RWPE1 (cell line): ENCODE measurements around the gene FOXA3.
"Not testable (repeated sequence)": the region's sequence is repeated elsewhere in the genome, so short reads cannot be mapped to it uniquely, and the experiment has no call there.

Source experiments
- CTCF ChIA-PET: fragments of 350-600 bp; sonication (Branson Sonifier 250); formaldehyde crosslinking; extraction: SDS; loops from one replicate; lab custom pipeline; 2021; lab: Yijun Ruan, JAX
- POLR2A ChIA-PET: fragments of 400-600 bp; formaldehyde crosslinking; extraction: SDS; loops from one replicate; lab custom pipeline; 2020; ENCODE audit warnings: antibody characterized with exemption; ENCODE audit not compliant: low non-redundant PET; lab: Yijun Ruan, JAX
- DNase-seq: peaks from one replicate; pipeline ENCODE4 v3.0.0; 2012; ENCODE audit warnings: low spot score
- H3K27ac ChIP-seq: fragments of 450-650 bp; 2 replicates; pipeline ENCODE4 v1.5.1; 2017
- TF ChIP-seq, protein P1 (sequence below): fragments of 450-650 bp; conservative IDR thresholded peaks from 2 replicates; pipeline ENCODE4 v1.5.1; 2017; ENCODE audit warnings: low read depth, mild to moderate bottlenecking

The FOXA3 gene

DNA sequence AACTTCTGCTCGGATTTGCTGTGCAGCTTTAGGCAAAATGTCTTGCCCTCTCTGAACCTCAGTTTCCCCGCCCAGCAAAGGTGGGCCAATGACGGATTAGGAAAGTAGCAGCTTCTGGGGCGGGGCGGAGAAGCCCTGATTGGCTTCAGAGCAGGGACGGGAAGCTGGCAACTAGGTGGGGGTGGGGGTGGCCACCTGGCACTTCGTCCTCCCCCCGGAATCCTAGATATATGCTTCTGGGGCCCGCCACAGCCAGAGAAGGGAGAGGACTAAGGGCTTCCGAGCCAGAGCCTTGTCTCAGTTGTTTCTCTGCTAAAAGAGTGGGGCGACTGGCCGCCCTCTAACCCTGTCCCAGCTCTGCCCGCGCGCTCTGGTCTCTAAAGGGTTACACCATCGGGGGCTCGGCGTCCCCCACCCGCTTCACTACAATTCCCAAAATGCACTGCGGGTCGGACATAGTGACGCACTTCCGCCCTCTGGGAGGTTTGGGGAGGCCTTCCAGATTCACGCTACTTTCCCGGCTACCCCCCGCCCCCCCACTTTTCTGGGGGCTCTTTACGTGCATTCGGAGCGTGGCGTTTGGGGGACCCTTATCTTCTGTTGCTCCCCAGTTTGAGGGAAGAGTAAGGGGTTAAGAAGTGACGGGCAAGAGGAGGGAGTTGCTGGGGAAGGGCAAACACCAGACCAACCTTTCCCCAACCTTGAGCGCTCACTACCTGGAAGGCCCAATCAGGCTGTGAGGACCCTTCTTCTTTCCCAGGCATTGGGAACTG, 22.5 kb downstream of the FOXA3 start:
- DNase-seq, result peak; percentile 94
- ChIA-PET CTCF (interaction anchor here (0.6 to 0.8 kb wide), 2 partner anchors 169 to 1303 kb away, joined by 4 read pairs; no protein-coding TSS in a partner anchor), POLR2A (interaction anchor here (0.7 to 0.8 kb wide), 2 partner anchors 16 to 61 kb away, joined by 3 read pairs; partner anchors contain the start of gene MYPOP)
- peak overlapping the region; percentile 93 for H3K27ac ChIP-seq
- TF ChIP-seq, protein P1, sequence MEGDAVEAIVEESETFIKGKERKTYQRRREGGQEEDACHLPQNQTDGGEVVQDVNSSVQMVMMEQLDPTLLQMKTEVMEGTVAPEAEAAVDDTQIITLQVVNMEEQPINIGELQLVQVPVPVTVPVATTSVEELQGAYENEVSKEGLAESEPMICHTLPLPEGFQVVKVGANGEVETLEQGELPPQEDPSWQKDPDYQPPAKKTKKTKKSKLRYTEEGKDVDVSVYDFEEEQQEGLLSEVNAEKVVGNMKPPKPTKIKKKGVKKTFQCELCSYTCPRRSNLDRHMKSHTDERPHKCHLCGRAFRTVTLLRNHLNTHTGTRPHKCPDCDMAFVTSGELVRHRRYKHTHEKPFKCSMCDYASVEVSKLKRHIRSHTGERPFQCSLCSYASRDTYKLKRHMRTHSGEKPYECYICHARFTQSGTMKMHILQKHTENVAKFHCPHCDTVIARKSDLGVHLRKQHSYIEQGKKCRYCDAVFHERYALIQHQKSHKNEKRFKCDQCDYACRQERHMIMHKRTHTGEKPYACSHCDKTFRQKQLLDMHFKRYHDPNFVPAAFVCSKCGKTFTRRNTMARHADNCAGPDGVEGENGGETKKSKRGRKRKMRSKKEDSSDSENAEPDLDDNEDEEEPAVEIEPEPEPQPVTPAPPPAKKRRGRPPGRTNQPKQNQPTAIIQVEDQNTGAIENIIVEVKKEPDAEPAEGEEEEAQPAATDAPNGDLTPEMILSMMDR, result no peak

DNA sequence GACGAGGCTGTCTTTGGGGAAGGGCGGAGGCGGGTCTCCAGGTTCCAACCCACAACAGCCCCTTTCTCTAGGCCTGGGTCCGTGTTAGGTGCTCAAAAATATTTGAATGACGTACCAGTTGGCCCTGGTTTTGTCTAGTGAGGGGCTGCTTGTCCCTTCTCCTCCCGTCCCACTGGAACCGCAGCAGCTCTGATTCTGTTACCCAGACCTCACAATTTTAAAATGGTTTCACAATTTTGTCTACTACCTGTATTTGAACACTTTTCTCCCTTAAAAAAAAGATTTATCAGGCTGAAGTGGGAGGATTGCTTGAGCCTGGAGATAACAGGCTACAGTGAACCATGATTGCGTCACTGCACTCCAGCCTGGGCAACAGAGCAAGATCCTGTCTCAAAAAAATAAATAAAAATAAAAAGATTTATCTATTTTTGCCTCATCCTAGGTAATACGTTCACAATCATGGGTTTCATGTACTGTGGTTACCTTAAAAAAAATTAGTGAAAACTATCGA, 23.1 kb downstream of the FOXA3 start:
- TF ChIP-seq, protein P1, result no peak
- CTCF ChIA-PET, result no interaction called here
- no peak for DNase-seq
- POLR2A ChIA-PET, result no interaction called here
- peak overlapping the region; percentile 93 for H3K27ac ChIP-seq

DNA sequence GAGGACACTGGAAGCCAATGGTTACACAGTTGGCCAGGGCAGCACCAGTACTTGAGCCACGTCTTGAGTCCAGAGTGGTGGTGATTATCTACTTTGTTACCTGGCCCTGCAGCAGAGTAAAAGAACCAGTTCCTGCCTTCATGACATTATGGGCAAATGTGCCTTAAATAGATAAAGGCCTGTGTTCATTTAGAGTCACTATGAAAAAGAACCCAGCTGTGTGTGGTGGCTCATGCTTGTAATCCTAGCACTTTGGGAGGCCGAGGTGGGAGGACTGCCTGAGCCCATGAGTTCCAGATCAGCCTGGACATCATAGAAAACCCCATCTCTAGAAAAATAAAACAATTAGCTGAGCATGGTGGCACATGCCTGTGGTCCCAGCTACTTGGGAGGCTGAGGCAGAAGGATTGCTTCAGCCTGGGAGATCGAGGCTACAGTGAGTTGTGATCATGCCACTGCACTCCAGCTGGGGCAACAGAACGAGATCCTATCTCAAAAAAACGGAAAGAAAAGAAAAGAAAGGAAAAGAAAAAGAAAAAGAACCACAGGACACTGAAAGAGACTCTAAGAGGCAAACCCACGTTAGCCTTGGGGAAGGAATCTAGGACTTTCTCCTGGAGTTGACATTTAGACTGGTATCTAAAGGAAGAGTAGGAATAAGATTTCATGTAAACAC, 25.2 kb downstream of the FOXA3 start:
- TF ChIP-seq, protein P1, result no peak
- peak overlapping the region; percentile 32 for H3K27ac ChIP-seq
- ChIA-PET CTCF (interaction anchor here (0.7 kb wide), 1 partner anchor 130 kb away, joined by 5 read pairs; no protein-coding TSS in a partner anchor), POLR2A (no interaction called here)
- DNase-seq, result no peak

DNA sequence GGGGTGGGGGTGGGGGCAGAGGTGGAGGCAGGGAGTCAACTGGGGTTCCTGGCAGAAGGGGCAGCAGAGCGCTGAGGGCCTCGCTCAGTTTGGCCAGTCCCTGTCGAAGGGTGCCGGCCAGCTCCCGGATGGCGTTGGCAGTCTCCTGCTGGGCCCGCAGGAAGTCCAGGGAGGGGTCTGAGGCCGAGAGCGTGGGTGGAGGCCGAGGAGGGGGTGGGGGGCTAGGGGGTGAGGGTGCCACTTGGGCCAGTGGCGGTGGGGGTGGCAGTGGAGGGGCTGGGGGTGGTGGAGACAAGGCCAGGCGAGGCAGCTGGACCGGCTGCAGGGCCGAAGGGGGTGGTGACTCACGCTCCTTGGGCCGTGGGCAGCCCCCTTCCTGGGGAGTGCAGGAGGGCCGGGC, 26.8 kb downstream of the FOXA3 start:
- DNase-seq, result no peak
- TF ChIP-seq, protein P1, result no peak
- POLR2A ChIA-PET, result no interaction called here
- H3K27ac ChIP-seq, result no peak overlapping the region
- CTCF ChIA-PET, result interaction anchor here (0.7 kb wide), 1 partner anchor 74 kb away, joined by 6 read pairs; no protein-coding TSS in a partner anchor

DNA sequence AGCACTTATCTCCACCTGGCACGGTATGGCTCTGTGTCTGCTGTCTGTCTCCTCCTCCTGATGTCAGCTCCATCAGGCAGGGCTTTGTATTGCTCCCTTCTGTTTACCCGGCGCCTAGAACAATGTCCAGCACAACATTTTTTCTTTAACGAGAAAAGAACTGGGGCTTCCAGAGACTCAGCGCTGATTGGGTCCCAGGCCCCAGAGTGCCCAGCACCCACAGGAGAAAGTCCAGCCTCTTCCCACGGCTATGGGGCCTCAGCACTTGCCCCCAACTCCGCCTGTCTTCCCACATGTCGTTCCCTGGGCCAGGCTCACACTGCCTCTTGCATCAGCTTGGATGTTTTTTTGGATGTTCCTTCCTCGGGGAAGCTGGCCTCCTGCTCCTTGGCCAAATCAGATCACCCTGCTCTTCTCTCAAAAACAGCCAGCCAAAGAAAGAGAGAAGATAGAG, 31.4 kb downstream of the FOXA3 start:
- TF ChIP-seq, protein P1, result no peak
- ChIA-PET CTCF (interaction anchor here (0.5 to 0.7 kb wide), 2 partner anchors 65 to 134 kb away, joined by 5 to 6 read pairs; no protein-coding TSS in a partner anchor), POLR2A (no interaction called here)
- H3K27ac ChIP-seq, result peak overlapping the region; percentile 23; the same call in 1 of the 2 replicates
- no peak for DNase-seq

DNA sequence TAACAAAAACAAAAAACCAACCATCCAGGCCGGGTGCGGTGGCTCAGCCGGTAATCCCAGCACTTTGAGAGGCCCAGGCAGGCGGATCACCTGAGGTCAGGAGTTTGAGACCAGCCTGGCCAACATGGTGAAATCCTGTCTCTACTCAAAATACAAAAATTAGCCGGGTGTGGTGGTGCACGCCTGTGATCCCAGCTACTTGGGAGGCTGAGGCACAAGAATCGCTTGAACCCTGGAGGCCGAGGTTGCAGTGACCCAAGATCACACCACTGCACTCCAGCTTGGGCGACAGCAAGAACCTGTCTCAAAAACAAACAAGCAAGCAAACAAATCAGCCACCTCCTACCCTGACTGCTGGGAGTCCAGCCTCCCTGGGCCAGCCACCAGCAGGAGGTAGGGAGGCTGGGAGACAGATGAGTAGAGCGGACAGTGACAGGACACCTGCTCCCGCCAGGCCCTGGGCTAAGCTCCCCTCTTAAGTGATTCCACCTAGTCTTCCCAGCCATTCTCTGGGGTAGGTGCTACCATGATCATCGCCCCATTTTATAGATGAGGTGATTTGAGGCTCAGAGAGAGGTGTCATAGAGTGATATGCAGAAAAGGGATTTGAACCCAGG, 32.0 kb downstream of the FOXA3 start:
- DNase-seq, CTCF ChIA-PET, H3K27ac ChIP-seq, POLR2A ChIA-PET: not testable (repeated sequence)
